ENCODE measurements around the gene ESYT2.
"Not testable (repeated sequence)": the region's sequence is repeated elsewhere in the genome, so short reads cannot be mapped to it uniquely, and the experiment has no call there.

ESYT2 gene

GRCh38 chr7:158829342-158830210 lies at the start of gene ESYT2:
TSS of gene ESYT2 (minus strand) at chr7:158829509. CDS start at chr7:158829418, 91 bp downstream.
- peak; percentile 99 to 100 for DNase-seq (ENCODE audit: low read depth in 2 of 2)

- DNase-seq (ENCODE audit: low read depth in 2 of 2) = not testable (repeated sequence)
These were observed 49.1 kb upstream of the ESYT2 start for GRCh38 chr7:158878151-158879079.

- DNase-seq (ENCODE audit: low read depth in 2 of 2) = no peak
These were observed 47.7 kb upstream of the ESYT2 start for GRCh38 chr7:158876984-158877383.

- DNase-seq (ENCODE audit: low read depth in 2 of 2) = no peak
These were observed 40.6 kb upstream of the ESYT2 start for GRCh38 chr7:158869876-158870275.

- no peak for DNase-seq (ENCODE audit: low read depth in 2 of 2)
These were observed 39.6 kb upstream of the ESYT2 start for GRCh38 chr7:158868764-158869410.

GRCh38 chr7:158867214-158867984 lies 38.1 kb upstream of the ESYT2 start:
- no peak for DNase-seq (ENCODE audit: low read depth in 2 of 2)

- DNase-seq (ENCODE audit: low read depth in 2 of 2) = no peak
These were observed 36.7 kb upstream of the ESYT2 start for GRCh38 chr7:158865977-158866376.

- no peak for DNase-seq (ENCODE audit: low read depth in 2 of 2)
These were observed 36.2 kb upstream of the ESYT2 start for GRCh38 chr7:158865462-158865922.

GRCh38 chr7:158864833-158865232 lies 35.5 kb upstream of the ESYT2 start:
- no peak for DNase-seq (ENCODE audit: low read depth in 2 of 2)

GRCh38 chr7:158864507-158864820 lies 35.2 kb upstream of the ESYT2 start:
- no peak for DNase-seq (ENCODE audit: low read depth in 2 of 2)

GRCh38 chr7:158863611-158864506 lies 34.5 kb upstream of the ESYT2 start:
- peak; percentile 21 to 40 for DNase-seq (ENCODE audit: low read depth in 2 of 2)

GRCh38 chr7:158862985-158863610 lies 33.8 kb upstream of the ESYT2 start:
- DNase-seq (ENCODE audit: low read depth in 2 of 2) = peak; percentile 23 to 33

GRCh38 chr7:158861936-158862704 lies 32.8 kb upstream of the ESYT2 start:
- DNase-seq (ENCODE audit: low read depth in 2 of 2) = no peak

- DNase-seq (ENCODE audit: low read depth in 2 of 2) = no peak
These were observed 31.9 kb upstream of the ESYT2 start for GRCh38 chr7:158861004-158861787.

GRCh38 chr7:158860394-158860793 lies 31.1 kb upstream of the ESYT2 start:
- no peak for DNase-seq (ENCODE audit: low read depth in 2 of 2)

GRCh38 chr7:158858592-158859503 lies 29.5 kb upstream of the ESYT2 start:
- no peak for DNase-seq (ENCODE audit: low read depth in 2 of 2)

Measured in stimulated activated CD4-positive, alpha-beta T cell treated with anti-CD3 and anti-CD28 coated beads, Interleukin-4, amount 100 ng/mL, for 48 hours (primary cell).